Measurements from ENCODE around the gene ADAMTS8.

Gene ADAMTS8

GRCh38 chr11:130383344-130384211, 44.8 kb downstream of the ADAMTS8 start:
- no peaks in the 10 kb centered on the region for H3K9me3 ChIP-seq (ENCODE audit: control insufficient read depth in 2 of 2, low read length in 2 of 2)
- H3K36me3 ChIP-seq (ENCODE audit: control insufficient read depth in 2 of 2, insufficient read depth in 2 of 2, low read length in 2 of 2) = no peaks in the 10 kb centered on the region
- H3K27me3 ChIP-seq (ENCODE audit: control insufficient read depth in 2 of 2, insufficient read depth in 2 of 2, low read length in 2 of 2) = no peaks in the 10 kb centered on the region
- no peak overlapping the region for H3K4me3 ChIP-seq (ENCODE audit: low read length in 2 of 2)
- H3K4me1 ChIP-seq (ENCODE audit: control insufficient read depth in 2 of 2, insufficient read depth in 2 of 2, low read length in 2 of 2) = peaks cover 0 to 1% of the 10 kb centered on the region in 2 donors
- no peak overlapping the region for H3K27ac ChIP-seq (ENCODE audit: low read depth in 2 of 2, low read length in 2 of 2)
- no peak overlapping the region for H3K9ac ChIP-seq (ENCODE audit: low read depth in 1 of 2, low read length in 2 of 2)

- Histone ChIP-seq H3K9ac (ENCODE audit: low read depth in 1 of 2, low read length in 2 of 2) (no peak overlapping the region), H3K36me3 (ENCODE audit: control insufficient read depth in 2 of 2, insufficient read depth in 2 of 2, low read length in 2 of 2) (no peaks in the 10 kb centered on the region), H3K4me3 (ENCODE audit: low read length in 2 of 2) (no peak overlapping the region), H3K9me3 (ENCODE audit: control insufficient read depth in 2 of 2, low read length in 2 of 2) (no peaks in the 10 kb centered on the region), H3K4me1 (ENCODE audit: control insufficient read depth in 2 of 2, insufficient read depth in 2 of 2, low read length in 2 of 2) (no peaks in the 10 kb centered on the region), H3K27me3 (ENCODE audit: control insufficient read depth in 2 of 2, insufficient read depth in 2 of 2, low read length in 2 of 2) (no peaks in the 10 kb centered on the region), H3K27ac (ENCODE audit: low read depth in 2 of 2, low read length in 2 of 2) (no peak overlapping the region)
Observed at GRCh38 chr11:130381317-130381716, 47.1 kb downstream of the ADAMTS8 start.

- H3K27me3 ChIP-seq (ENCODE audit: control insufficient read depth in 2 of 2, insufficient read depth in 2 of 2, low read length in 2 of 2) = no peaks in the 10 kb centered on the region
- H3K9me3 ChIP-seq (ENCODE audit: control insufficient read depth in 2 of 2, low read length in 2 of 2) = no peaks in the 10 kb centered on the region
- H3K9ac ChIP-seq (ENCODE audit: low read depth in 1 of 2, low read length in 2 of 2) = no peak overlapping the region
- H3K36me3 ChIP-seq (ENCODE audit: control insufficient read depth in 2 of 2, insufficient read depth in 2 of 2, low read length in 2 of 2) = no peaks in the 10 kb centered on the region
- H3K4me3 ChIP-seq (ENCODE audit: low read length in 2 of 2) = no peak overlapping the region
- H3K27ac ChIP-seq (ENCODE audit: low read depth in 2 of 2, low read length in 2 of 2) = no peak overlapping the region
- H3K4me1 ChIP-seq (ENCODE audit: control insufficient read depth in 2 of 2, insufficient read depth in 2 of 2, low read length in 2 of 2) = no peaks in the 10 kb centered on the region
Observed at GRCh38 chr11:130380778-130381177, 47.6 kb downstream of the ADAMTS8 start.

- H3K27ac ChIP-seq (ENCODE audit: low read depth in 2 of 2, low read length in 2 of 2) = no peak overlapping the region
- H3K36me3 ChIP-seq (ENCODE audit: control insufficient read depth in 2 of 2, insufficient read depth in 2 of 2, low read length in 2 of 2) = no peaks in the 10 kb centered on the region
- H3K9ac ChIP-seq (ENCODE audit: low read depth in 1 of 2, low read length in 2 of 2) = no peak overlapping the region
- H3K27me3 ChIP-seq (ENCODE audit: control insufficient read depth in 2 of 2, insufficient read depth in 2 of 2, low read length in 2 of 2) = no peaks in the 10 kb centered on the region
- H3K4me1 ChIP-seq (ENCODE audit: control insufficient read depth in 2 of 2, insufficient read depth in 2 of 2, low read length in 2 of 2) = no peaks in the 10 kb centered on the region
- no peak overlapping the region for H3K4me3 ChIP-seq (ENCODE audit: low read length in 2 of 2)
- H3K9me3 ChIP-seq (ENCODE audit: control insufficient read depth in 2 of 2, low read length in 2 of 2) = no peaks in the 10 kb centered on the region
Observed at GRCh38 chr11:130379276-130379675, 49.1 kb downstream of the ADAMTS8 start.

GRCh38 chr11:130370845-130371590, 57.4 kb downstream of the ADAMTS8 start:
- no peak overlapping the region for H3K4me3 ChIP-seq (ENCODE audit: low read length in 2 of 2)
- no peaks in the 10 kb centered on the region for H3K4me1 ChIP-seq (ENCODE audit: control insufficient read depth in 2 of 2, insufficient read depth in 2 of 2, low read length in 2 of 2)
- no peaks in the 10 kb centered on the region for H3K36me3 ChIP-seq (ENCODE audit: control insufficient read depth in 2 of 2, insufficient read depth in 2 of 2, low read length in 2 of 2)
- H3K9ac ChIP-seq (ENCODE audit: low read depth in 1 of 2, low read length in 2 of 2) = no peak overlapping the region
- no peaks in the 10 kb centered on the region for H3K9me3 ChIP-seq (ENCODE audit: control insufficient read depth in 2 of 2, low read length in 2 of 2)
- no peak overlapping the region for H3K27ac ChIP-seq (ENCODE audit: low read depth in 2 of 2, low read length in 2 of 2)
- no peaks in the 10 kb centered on the region for H3K27me3 ChIP-seq (ENCODE audit: control insufficient read depth in 2 of 2, insufficient read depth in 2 of 2, low read length in 2 of 2)

GRCh38 chr11:130369713-130370112, 58.7 kb downstream of the ADAMTS8 start:
- H3K4me3 ChIP-seq (ENCODE audit: low read length in 2 of 2) = no peak overlapping the region
- no peak overlapping the region for H3K27ac ChIP-seq (ENCODE audit: low read depth in 2 of 2, low read length in 2 of 2)
- no peak overlapping the region for H3K9ac ChIP-seq (ENCODE audit: low read depth in 1 of 2, low read length in 2 of 2)
- no peaks in the 10 kb centered on the region for H3K9me3 ChIP-seq (ENCODE audit: control insufficient read depth in 2 of 2, low read length in 2 of 2)
- H3K27me3 ChIP-seq (ENCODE audit: control insufficient read depth in 2 of 2, insufficient read depth in 2 of 2, low read length in 2 of 2) = no peaks in the 10 kb centered on the region
- no peaks in the 10 kb centered on the region for H3K4me1 ChIP-seq (ENCODE audit: control insufficient read depth in 2 of 2, insufficient read depth in 2 of 2, low read length in 2 of 2)
- H3K36me3 ChIP-seq (ENCODE audit: control insufficient read depth in 2 of 2, insufficient read depth in 2 of 2, low read length in 2 of 2) = no peaks in the 10 kb centered on the region

- H3K4me3 ChIP-seq (ENCODE audit: low read length in 2 of 2) = no peak overlapping the region
- no peaks in the 10 kb centered on the region for H3K9me3 ChIP-seq (ENCODE audit: control insufficient read depth in 2 of 2, low read length in 2 of 2)
- H3K4me1 ChIP-seq (ENCODE audit: control insufficient read depth in 2 of 2, insufficient read depth in 2 of 2, low read length in 2 of 2) = no peaks in the 10 kb centered on the region
- no peaks in the 10 kb centered on the region for H3K27me3 ChIP-seq (ENCODE audit: control insufficient read depth in 2 of 2, insufficient read depth in 2 of 2, low read length in 2 of 2)
- no peaks in the 10 kb centered on the region for H3K36me3 ChIP-seq (ENCODE audit: control insufficient read depth in 2 of 2, insufficient read depth in 2 of 2, low read length in 2 of 2)
- H3K27ac ChIP-seq (ENCODE audit: low read depth in 2 of 2, low read length in 2 of 2) = no peak overlapping the region
- H3K9ac ChIP-seq (ENCODE audit: low read depth in 1 of 2, low read length in 2 of 2) = no peak overlapping the region
Observed at GRCh38 chr11:130369141-130369691, 59.2 kb downstream of the ADAMTS8 start.

- H3K27ac ChIP-seq (ENCODE audit: low read depth in 2 of 2, low read length in 2 of 2) = no peak overlapping the region
- H3K4me3 ChIP-seq (ENCODE audit: low read length in 2 of 2) = no peak overlapping the region
- H3K36me3 ChIP-seq (ENCODE audit: control insufficient read depth in 2 of 2, insufficient read depth in 2 of 2, low read length in 2 of 2) = no peaks in the 10 kb centered on the region
- peaks cover 0 to 6% of the 10 kb centered on the region in 2 donors for H3K9me3 ChIP-seq (ENCODE audit: control insufficient read depth in 2 of 2, low read length in 2 of 2)
- H3K9ac ChIP-seq (ENCODE audit: low read depth in 1 of 2, low read length in 2 of 2) = no peak overlapping the region
- no peaks in the 10 kb centered on the region for H3K4me1 ChIP-seq (ENCODE audit: control insufficient read depth in 2 of 2, insufficient read depth in 2 of 2, low read length in 2 of 2)
- H3K27me3 ChIP-seq (ENCODE audit: control insufficient read depth in 2 of 2, insufficient read depth in 2 of 2, low read length in 2 of 2) = no peaks in the 10 kb centered on the region
Observed at GRCh38 chr11:130359419-130359818, 69.0 kb downstream of the ADAMTS8 start.

GRCh38 chr11:130358398-130358797, 70.0 kb downstream of the ADAMTS8 start:
- Histone ChIP-seq H3K9ac (ENCODE audit: low read depth in 1 of 2, low read length in 2 of 2) (no peak overlapping the region), H3K27ac (ENCODE audit: low read depth in 2 of 2, low read length in 2 of 2) (no peak overlapping the region), H3K27me3 (ENCODE audit: control insufficient read depth in 2 of 2, insufficient read depth in 2 of 2, low read length in 2 of 2) (no peaks in the 10 kb centered on the region), H3K4me1 (ENCODE audit: control insufficient read depth in 2 of 2, insufficient read depth in 2 of 2, low read length in 2 of 2) (no peaks in the 10 kb centered on the region), H3K4me3 (ENCODE audit: low read length in 2 of 2) (no peak overlapping the region), H3K36me3 (ENCODE audit: control insufficient read depth in 2 of 2, insufficient read depth in 2 of 2, low read length in 2 of 2) (no peaks in the 10 kb centered on the region), H3K9me3 (ENCODE audit: control insufficient read depth in 2 of 2, low read length in 2 of 2) (peaks cover 0 to 6% of the 10 kb centered on the region in 2 donors)

Measured in mucosa of rectum (tissue), 2 donors.